GM12873 (cell line): ENCODE data around the gene MTG2.

Source experiments
- CTCF ChIP-seq: IDR thresholded peaks from 2 replicates; pipeline ENCODE4 v1.5.1; 2012; ENCODE audit warnings: low read depth, mild to moderate bottlenecking, moderate library complexity, low read length, control low read depth; ENCODE audit not compliant: insufficient read depth; ENCODE audit errors: missing control alignments

MTG2 gene

DNA sequence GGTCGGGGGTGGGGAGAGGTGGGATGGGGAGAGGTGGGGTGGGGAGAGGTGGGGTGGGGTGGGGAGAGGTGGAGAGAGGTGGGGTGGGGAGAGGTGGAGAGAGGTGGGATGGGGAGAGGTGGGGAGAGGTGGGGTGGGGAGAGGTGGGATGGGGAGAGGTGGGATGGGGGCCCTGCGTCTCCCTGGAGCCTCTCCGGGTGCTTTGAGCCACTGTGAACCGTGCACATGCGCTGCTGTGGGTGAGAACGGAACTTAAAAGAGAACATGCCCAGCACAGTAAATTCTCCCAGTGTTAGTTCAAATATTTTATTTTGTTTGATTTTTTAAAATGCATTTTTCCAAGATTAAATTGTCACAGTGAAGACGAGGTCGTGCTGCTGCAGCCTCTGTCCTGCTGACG lies 22.6 kb upstream of the MTG2 start:
- no peak for TF ChIP-seq CTCF

- TF ChIP-seq CTCF: no peak
These were observed 22.0 kb upstream of the MTG2 start for GRCh38 chr20:62160876-62161275.

- TF ChIP-seq CTCF: no peak
These were observed 21.5 kb upstream of the MTG2 start for GRCh38 chr20:62161347-62161746.

GRCh38 chr20:62162765-62163484 lies 19.9 kb upstream of the MTG2 start:
- no peak for TF ChIP-seq CTCF

- TF ChIP-seq CTCF: no peak
These were observed 19.4 kb upstream of the MTG2 start for GRCh38 chr20:62163485-62163865.

- TF ChIP-seq CTCF: no peak
These were observed 18.7 kb upstream of the MTG2 start for GRCh38 chr20:62163986-62164762.

GRCh38 chr20:62164879-62165761 lies 17.7 kb upstream of the MTG2 start:
- TF ChIP-seq CTCF: no peak
